HG03439 (cell line): ENCODE measurements around the gene SKOR2.

Experiments used
- ATAC-seq: cut with Tn5 transposase; IDR thresholded peaks from one replicate; pipeline ENCODE4 v1.9.1; 2021; ENCODE audit warnings: mild to moderate bottlenecking, moderate library complexity; ENCODE audit not compliant: unreplicated experiment

SKOR2 gene

GRCh38 chr18:47260924-47261701 is 9.7 kb upstream of the SKOR2 start:
- no peak for ATAC-seq

GRCh38 chr18:47260120-47260923 is 8.9 kb upstream of the SKOR2 start:
- no peak for ATAC-seq

DNA sequence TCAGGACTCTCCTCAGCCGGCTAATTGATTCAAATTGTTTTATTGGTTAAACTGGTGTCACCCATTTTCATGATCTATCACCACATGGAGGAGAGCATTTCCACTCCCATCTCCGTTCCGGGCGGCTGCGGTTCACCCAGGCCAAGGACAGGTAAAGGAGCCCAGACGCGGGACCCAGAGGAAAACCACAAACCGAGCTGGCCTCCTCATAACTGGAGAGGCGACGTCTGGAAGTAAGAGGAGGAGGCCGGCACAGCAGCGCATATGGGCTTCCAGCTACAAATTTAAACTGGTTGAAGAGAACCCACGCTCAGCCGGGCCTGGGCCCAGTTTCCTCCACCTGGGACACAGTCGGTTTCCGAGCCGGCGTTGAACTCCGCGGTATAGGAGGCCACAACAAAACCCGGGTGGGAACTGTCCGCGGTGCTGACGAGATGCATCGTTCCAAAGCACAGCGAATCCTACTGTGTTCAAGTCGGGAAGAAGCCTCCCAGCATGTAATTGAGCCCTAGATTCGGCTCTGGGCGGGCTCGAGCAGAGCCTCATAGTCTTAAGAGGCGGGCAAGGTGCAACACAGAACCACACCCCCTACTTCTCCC is 3.0 kb upstream of the SKOR2 start:
- no peak for ATAC-seq

- ATAC-seq = no peak
Measured at GRCh38 chr18:47253101-47253654, 1.7 kb upstream of the SKOR2 start.

GRCh38 chr18:47250391-47251046 is 941 bp downstream of the SKOR2 start:
- no peak for ATAC-seq

- no peak for ATAC-seq
Measured at GRCh38 chr18:47249314-47249981, 2.0 kb downstream of the SKOR2 start.

- no peak for ATAC-seq
Measured at GRCh38 chr18:47248604-47249313, 2.7 kb downstream of the SKOR2 start.

DNA sequence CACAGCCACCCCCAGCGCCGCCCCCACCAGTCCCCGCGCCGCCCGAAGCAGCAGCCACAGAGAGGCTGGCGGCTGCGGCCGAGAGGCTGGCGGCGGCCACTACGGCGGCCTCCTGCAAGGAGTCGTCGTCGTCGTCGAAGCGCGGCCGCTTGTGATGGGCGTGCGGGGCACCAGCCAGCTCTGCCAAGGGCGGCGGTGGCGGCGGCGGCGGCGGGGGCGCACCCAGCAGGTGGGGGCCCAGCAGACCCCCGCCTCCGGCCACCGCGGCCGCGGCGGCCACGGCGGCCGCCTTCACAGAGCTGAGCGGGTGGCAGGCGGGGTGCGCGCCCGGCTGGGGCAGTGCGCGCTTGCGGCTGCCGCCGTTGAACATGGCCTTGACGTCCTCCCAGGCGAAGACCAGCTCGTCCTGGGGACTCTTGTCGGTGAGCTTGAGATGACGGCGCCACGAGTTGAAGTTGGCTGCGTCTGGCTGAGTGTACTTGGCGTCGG is 3.3 kb downstream of the SKOR2 start:
- ATAC-seq = no peak

- no peak for ATAC-seq
Measured at GRCh38 chr18:47247416-47248114, 3.9 kb downstream of the SKOR2 start.

DNA sequence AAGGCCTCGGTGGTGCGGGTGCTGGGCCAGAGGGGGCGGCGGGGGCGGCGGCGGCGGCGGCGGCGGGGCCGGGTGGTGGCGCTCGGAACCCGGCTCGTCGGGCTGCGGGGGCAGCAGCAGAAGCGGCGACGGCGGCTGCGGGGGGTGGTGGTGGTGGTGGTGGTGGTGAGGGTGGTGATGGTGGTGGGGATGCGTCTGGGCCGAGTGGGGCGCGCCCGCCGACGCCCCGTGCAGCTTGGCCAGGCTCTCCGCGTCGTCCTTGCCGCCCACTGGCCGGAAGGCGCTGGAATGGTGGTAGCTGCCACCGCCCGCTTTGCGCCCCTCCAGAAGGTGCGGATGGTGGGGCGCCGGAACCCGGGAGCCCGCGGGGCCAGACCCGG is 4.4 kb downstream of the SKOR2 start:
- ATAC-seq = no peak

DNA sequence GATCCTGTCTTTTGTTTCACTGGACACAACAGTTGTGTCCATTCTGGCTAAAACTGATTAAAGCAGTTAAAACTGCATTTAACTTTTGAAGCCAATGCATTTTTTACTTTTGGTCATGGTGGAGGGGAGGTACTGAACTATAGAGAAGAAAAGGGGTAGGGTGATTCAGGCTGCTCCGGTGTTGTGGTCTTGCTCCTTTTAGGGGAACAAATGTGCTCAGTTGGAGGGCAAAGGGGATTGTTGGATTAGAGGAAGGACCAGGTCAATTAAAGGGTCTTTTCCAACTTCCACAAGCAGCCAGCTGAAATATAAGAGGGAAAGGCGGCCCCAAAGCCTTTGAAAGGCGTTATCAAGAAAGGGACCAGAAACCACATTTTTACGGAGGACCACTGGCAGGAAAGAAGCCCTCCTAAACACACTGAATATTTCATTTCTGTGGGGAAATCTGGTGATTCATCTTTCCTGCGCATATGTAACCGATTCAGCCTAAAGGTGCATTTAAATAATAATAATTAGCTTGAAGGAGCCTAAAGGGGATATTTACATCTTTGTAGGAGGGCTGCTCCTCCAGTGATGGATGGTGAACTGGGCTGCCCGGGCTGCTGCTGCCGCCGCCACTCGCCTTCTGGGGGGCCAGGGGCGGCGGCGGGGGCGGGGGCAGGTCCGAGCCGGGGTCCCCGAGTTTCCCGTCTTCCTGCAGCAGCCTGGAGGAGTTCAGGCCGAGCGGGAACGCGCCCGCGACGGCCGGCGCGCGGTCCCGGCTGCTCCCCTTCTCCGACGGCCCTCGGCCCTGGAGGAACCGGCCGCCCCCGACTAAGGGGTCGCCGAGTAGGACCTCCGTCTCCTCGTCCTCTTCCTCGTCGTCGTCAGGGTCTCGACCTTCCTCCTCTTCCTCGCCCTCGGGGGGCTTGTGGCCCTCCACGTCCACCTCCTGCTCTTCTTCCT is 5.2 kb downstream of the SKOR2 start:
- ATAC-seq = no peak

- ATAC-seq = no peak
Measured at GRCh38 chr18:47244086-47244485, 7.4 kb downstream of the SKOR2 start.

- no peak for ATAC-seq
Measured at GRCh38 chr18:47235096-47235495, 16.4 kb downstream of the SKOR2 start.

DNA sequence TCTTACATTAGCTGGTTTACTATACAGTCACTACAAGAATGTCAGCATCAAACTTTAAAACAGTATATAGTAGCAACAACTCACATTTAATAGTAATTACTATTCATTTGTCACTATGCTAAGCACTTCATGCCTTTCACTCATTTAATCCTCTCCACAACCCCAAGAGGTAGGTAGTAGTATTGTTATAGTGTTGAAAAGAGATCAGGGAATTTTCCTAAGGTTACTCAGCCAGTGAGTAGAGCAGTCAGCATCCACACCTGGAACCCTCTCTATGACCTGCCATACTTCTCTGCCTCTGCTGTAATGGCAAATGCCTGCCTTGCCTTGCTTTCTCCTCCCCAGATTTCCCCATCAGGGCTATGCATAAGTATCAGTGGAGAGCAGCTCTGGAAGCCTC is 24.8 kb downstream of the SKOR2 start:
- no peak for ATAC-seq

DNA sequence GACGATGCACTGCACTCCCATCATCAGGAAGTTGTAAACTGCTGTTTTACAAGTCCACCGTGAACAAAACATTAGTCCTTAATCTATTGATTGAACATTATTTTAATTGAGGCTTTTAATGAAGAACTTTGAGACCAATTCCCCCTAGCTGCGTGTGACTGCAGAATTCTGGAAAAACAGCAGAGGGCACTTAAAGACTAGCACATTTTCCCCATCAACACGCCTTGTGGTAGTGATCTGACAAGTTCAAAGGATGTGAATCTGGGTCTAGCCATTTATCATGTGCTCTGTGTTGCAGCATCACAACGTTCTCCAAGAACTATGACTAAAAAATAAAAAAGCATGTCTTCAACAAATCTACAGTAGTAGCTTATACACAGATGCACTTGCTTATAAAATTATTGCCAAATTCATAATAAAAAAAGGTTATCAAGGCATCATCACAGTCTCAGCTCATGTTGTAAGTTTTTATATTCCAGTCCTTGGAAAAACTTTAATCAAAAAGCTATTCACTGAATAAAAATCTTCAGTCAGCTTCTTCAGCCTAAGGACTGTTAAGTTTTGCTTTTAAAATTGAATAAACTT is 35.8 kb downstream of the SKOR2 start:
- no peak for ATAC-seq

- no peak for ATAC-seq
Measured at GRCh38 chr18:47209171-47209570, 42.3 kb downstream of the SKOR2 start.

DNA sequence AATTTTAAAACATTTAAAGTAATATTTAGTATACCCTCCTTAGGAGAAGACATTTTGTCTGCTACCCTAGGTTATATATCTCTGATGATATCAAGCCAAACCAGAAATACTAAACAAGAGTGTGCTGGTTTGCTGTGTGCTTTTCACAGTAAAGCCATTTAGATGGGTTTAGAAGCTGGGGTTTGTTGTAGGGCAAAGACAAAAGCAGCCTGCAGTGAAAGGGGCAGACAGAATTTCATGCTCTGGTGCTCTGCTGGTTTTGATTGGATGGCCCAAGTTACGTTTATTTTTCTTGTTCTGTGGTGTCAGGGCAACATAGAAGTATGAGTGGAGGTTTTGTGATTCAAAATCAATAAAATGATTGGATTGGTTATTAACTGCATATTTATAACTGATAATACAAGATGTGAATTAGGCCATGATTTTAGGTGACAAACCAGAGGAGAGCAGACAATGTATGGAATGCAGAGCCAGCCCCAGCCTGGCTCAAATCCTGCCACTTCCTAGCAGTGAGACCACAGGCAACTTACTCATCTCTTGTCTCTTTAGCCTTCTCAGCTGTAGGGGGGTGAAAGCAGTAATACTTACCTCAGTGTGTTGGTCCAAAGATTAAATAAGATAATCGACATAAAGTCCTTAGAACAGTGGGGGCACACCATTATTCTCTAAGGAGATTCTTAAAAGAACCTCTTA is 44.4 kb downstream of the SKOR2 start:
- ATAC-seq = no peak
